Sigmoid colon (tissue), 7 donors: ENCODE measurements around the gene NRP1. TPM values are rescaled to one million over a fixed set of nuclear protein-coding genes. Genes with fewer than 3 reads are reported as not detected.
A peak's percentile ranks its signal among the peaks of the same experiment; 100 is the strongest.

Source experiments
- DNase-seq: peaks from one replicate; pipeline ENCODE4 v3.0.0-alpha.2; 2019
- H3K27ac ChIP-seq, 4 donors: fragments of 200-600 bp; sonication (generic); one replicate each; pipeline ENCODE4 v1.5.1; 2016 to 2019; ENCODE audit warnings: mild to moderate bottlenecking in 1 of 4
- H3K27me3 ChIP-seq, 3 donors: fragments of 200-600 bp; sonication (generic); one replicate each; pipeline ENCODE4 v1.5.1; 2019; ENCODE audit warnings: mild to moderate bottlenecking in 1 of 3
- H3K36me3 ChIP-seq, 4 donors: fragments of 200-600 bp; sonication (generic); one replicate each; pipeline ENCODE4 v1.5.1; 2016 to 2019
- H3K4me1 ChIP-seq, 4 donors: fragments of 200-600 bp; sonication (generic); one replicate each; pipeline ENCODE4 v1.5.1; 2017 to 2019
- H3K4me3 ChIP-seq, 4 donors: fragments of 200-600 bp; sonication (generic); one replicate each; pipeline ENCODE4 v1.5.1; 2017 to 2019; ENCODE audit warnings: mild to moderate bottlenecking in 2 of 4, moderate library complexity in 1 of 4
- H3K9me3 ChIP-seq, 4 donors: fragments of 200-600 bp in 3 of 4; sonication (generic) in 3 of 4; one replicate each; pipeline versions ENCODE4 v1.5.1 to v1.6.1; 2013 to 2019
- CTCF ChIP-seq, 4 experiments: fragments of 450-650 bp in 3 of 4; fragments of 200-600 bp in 1 of 4; IDR thresholded peaks; one replicate each; pipeline ENCODE4 v1.5.1; 2016 to 2019; ENCODE audit warnings: antibody characterized with exemption in 4 of 4, mild to moderate bottlenecking in 3 of 4, moderate library complexity in 2 of 4
- EP300 ChIP-seq, 4 donors: sonication (generic); formaldehyde crosslinking; IDR thresholded peaks; one replicate each; pipeline ENCODE4 v1.6.1; 2017; ENCODE audit warnings: antibody characterized with exemption in 4 of 4
- POLR2A ChIP-seq, 2 donors: fragments of 450-650 bp; IDR thresholded peaks; one replicate each; pipeline ENCODE4 v1.6.1; 2016; ENCODE audit warnings: antibody characterized with exemption in 2 of 2, mild to moderate bottlenecking in 2 of 2, moderate library complexity in 2 of 2
- POLR2AphosphoS5 ChIP-seq, 4 donors: sonication (generic); formaldehyde crosslinking; IDR thresholded peaks; one replicate each; pipeline ENCODE4 v1.6.1; 2017; ENCODE audit warnings: antibody characterized with exemption in 4 of 4
- WGBS, 2 donors: extraction: QIAGEN DNeasy Blood & Tissue Kit; methylation state at CpG; one replicate each; pipeline ENCODE4 v1.1.7; 2013; 5-methylcytosine and 5-hydroxymethylcytosine counted together
- intact Hi-C: fragments of 100-400 bp; cut with DNase I; formaldehyde crosslinking; loops from one replicate; pipeline ENCODE4 v1.15.1; 2023
- polyA plus RNA-seq, 3 donors: library from polyadenylated mRNA; stranded (reverse); fragments of 200-250 nt; gene quantifications; one replicate each; pipeline ENCODE4 v1.2.3, GENCODE V29; 2013
- total RNA-seq, 4 donors: library from RNA; depleted of rRNA; stranded (reverse); fragments of >200 nt; gene quantifications; one replicate each; pipeline ENCODE4 v1.1.0, GENCODE V29; 2016
- donor health status: healthy with polysubstance abuse.
- donor health status: Bipolar disorder and iron deficiency.
- donor health status: healthy.

NRP1 gene
- total and polyA plus RNA-seq, 7 donors: 3.6 to 52.4 (median 44.1) TPM

GRCh38 chr10:33260403-33261149 is 73.9 kb downstream of the NRP1 start:
- intact Hi-C loops: no loop called here
- H3K4me3 ChIP-seq: no peak overlapping the region
- TF ChIP-seq CTCF (IDR thresholded peaks at IDR 0.05) (no peak), POLR2A (IDR thresholded peaks at IDR 0.05) (no peak), EP300 (IDR thresholded peaks at IDR 0.05) (no peak), POLR2AphosphoS5 (IDR thresholded peaks at IDR 0.05) (no peak)
- 18 to 69% methylated on average over 5 of the region's 5 CpGs for WGBS, 2 donors
- peaks cover 0 to 30% (median 0%) of the 10 kb centered on the region in 4 donors for H3K36me3 ChIP-seq
- H3K4me1 ChIP-seq: no peaks in the 10 kb centered on the region
- H3K27ac ChIP-seq: no peak overlapping the region
- H3K9me3 ChIP-seq: no peaks in the 10 kb centered on the region
- no peak for DNase-seq
- no peaks in the 10 kb centered on the region for H3K27me3 ChIP-seq

GRCh38 chr10:33258967-33259366 is 75.5 kb downstream of the NRP1 start:
- Histone ChIP-seq H3K27ac (peak overlapping the region in 2 of 4 donors; percentile 19 to 44), H3K36me3 (peaks cover 0 to 40% (median 0%) of the 10 kb centered on the region in 4 donors), H3K4me3 (no peak overlapping the region), H3K9me3 (no peaks in the 10 kb centered on the region), H3K4me1 (no peaks in the 10 kb centered on the region), H3K27me3 (no peaks in the 10 kb centered on the region)
- no peak for DNase-seq
- TF ChIP-seq POLR2AphosphoS5 (IDR thresholded peaks at IDR 0.05): peak in 1 of 4 donors; percentile 24
- no peak for TF ChIP-seq CTCF (IDR thresholded peaks at IDR 0.05)
- 85 to 87% methylated on average over 9 of the region's 9 CpGs for WGBS, 2 donors
- intact Hi-C loops: no loop called here

- Histone ChIP-seq H3K9me3 (no peaks in the 10 kb centered on the region), H3K27ac (no peak overlapping the region), H3K4me1 (no peaks in the 10 kb centered on the region), H3K36me3 (peaks cover 0 to 43% (median 0%) of the 10 kb centered on the region in 4 donors), H3K4me3 (no peak overlapping the region), H3K27me3 (no peaks in the 10 kb centered on the region)
- intact Hi-C loops: no loop called here
- TF ChIP-seq EP300 (IDR thresholded peaks at IDR 0.05) (no peak), CTCF (IDR thresholded peaks at IDR 0.05) (no peak), POLR2AphosphoS5 (IDR thresholded peaks at IDR 0.05) (no peak)
- 25 to 72% methylated on average over 9 of the region's 9 CpGs for WGBS, 2 donors
- no peak for DNase-seq
Measured at GRCh38 chr10:33257439-33258080, 76.9 kb downstream of the NRP1 start.

- no peaks in the 10 kb centered on the region for H3K4me1 ChIP-seq
- no peak overlapping the region for H3K27ac ChIP-seq
- H3K9me3 ChIP-seq: no peaks in the 10 kb centered on the region
- WGBS, 2 donors: 95 to 96% methylated on average over 4 of the region's 4 CpGs
- DNase-seq: no peak
- no peaks in the 10 kb centered on the region for H3K27me3 ChIP-seq
- TF ChIP-seq POLR2A (IDR thresholded peaks at IDR 0.05) (no peak), POLR2AphosphoS5 (IDR thresholded peaks at IDR 0.05) (no peak), EP300 (IDR thresholded peaks at IDR 0.05) (no peak), CTCF (IDR thresholded peaks at IDR 0.05) (no peak)
- peaks cover 0 to 45% (median 0%) of the 10 kb centered on the region in 4 donors for H3K36me3 ChIP-seq
- intact Hi-C loops: no loop called here
- H3K4me3 ChIP-seq: no peak overlapping the region
Measured at GRCh38 chr10:33256458-33256857, 78.0 kb downstream of the NRP1 start.
